ENCODE results near the gene KRT35. TPM values are rescaled to one million over a fixed set of nuclear protein-coding genes. Genes with fewer than 3 reads are reported as not detected.
"Not testable (repeated sequence)": the region's sequence is repeated elsewhere in the genome, so short reads cannot be mapped to it uniquely, and the experiment has no call there.

Gene KRT35
- total RNA-seq, 4 donors from 2014 or later, result not detected

GRCh38 chr17:41434415-41434814 is 46.5 kb downstream of the KRT35 start:
- no peak overlapping the region for H3K4me3 ChIP-seq
- H3K9me3 ChIP-seq, result no peaks in the 10 kb centered on the region
- in situ Hi-C loops (cut with MboI; ENCODE audit: low sequenced_read_pairs in 4 of 4), result no loop called here
- DNase-seq (no peak), ATAC-seq (no peak)
- intact Hi-C loops (cut with DNase I; ENCODE audit: low total_unique reads), result no loop called here
- TF ChIP-seq CTCF (IDR thresholded peaks at IDR 0.05 in 4 of 5, conservative IDR thresholded peaks at IDR 0.05 in 1 of 5) (no peak), POLR2A (IDR thresholded peaks at IDR 0.05) (no peak)
- no peaks in the 10 kb centered on the region for H3K4me1 ChIP-seq
- no peaks in the 10 kb centered on the region for H3K36me3 ChIP-seq
- no peak overlapping the region for H3K27ac ChIP-seq
- H3K27me3 ChIP-seq, result no peaks in the 10 kb centered on the region

- Histone ChIP-seq H3K4me1 (no peaks in the 10 kb centered on the region), H3K9me3 (no peaks in the 10 kb centered on the region), H3K4me3 (no peak overlapping the region), H3K27me3 (no peaks in the 10 kb centered on the region), H3K27ac (no peak overlapping the region), H3K36me3 (no peaks in the 10 kb centered on the region)
- ATAC-seq (no peak), DNase-seq (no peak)
- in situ Hi-C loops (cut with MboI; ENCODE audit: low sequenced_read_pairs in 4 of 4), result no loop called here
- TF ChIP-seq CTCF (IDR thresholded peaks at IDR 0.05 in 4 of 5, conservative IDR thresholded peaks at IDR 0.05 in 1 of 5) (no peak), POLR2A (IDR thresholded peaks at IDR 0.05) (no peak)
- intact Hi-C loops (cut with DNase I; ENCODE audit: low total_unique reads), result no loop called here
These were observed 46.9 kb downstream of the KRT35 start for GRCh38 chr17:41434005-41434404.

- Histone ChIP-seq H3K36me3 (no peaks in the 10 kb centered on the region), H3K4me1 (no peaks in the 10 kb centered on the region), H3K27ac (no peak overlapping the region), H3K27me3 (no peaks in the 10 kb centered on the region), H3K9me3 (no peaks in the 10 kb centered on the region), H3K4me3 (no peak overlapping the region)
- DNase-seq, result no peak
- ATAC-seq, result no peak
- intact Hi-C loops (cut with DNase I; ENCODE audit: low total_unique reads) (no loop called here), in situ Hi-C loops (cut with MboI; ENCODE audit: low sequenced_read_pairs in 4 of 4) (no loop called here)
- TF ChIP-seq POLR2A (IDR thresholded peaks at IDR 0.05) (no peak), CTCF (IDR thresholded peaks at IDR 0.05 in 4 of 5, conservative IDR thresholded peaks at IDR 0.05 in 1 of 5) (no peak)
These were observed 47.4 kb downstream of the KRT35 start for GRCh38 chr17:41433586-41433985.

GRCh38 chr17:41430376-41430775 is 50.6 kb downstream of the KRT35 start:
- H3K27me3 ChIP-seq; DNase-seq; H3K9me3 ChIP-seq; in situ Hi-C loops (cut with MboI; ENCODE audit: low sequenced_read_pairs in 4 of 4); H3K4me1 ChIP-seq; H3K27ac ChIP-seq; intact Hi-C loops (cut with DNase I; ENCODE audit: low total_unique reads); H3K36me3 ChIP-seq; ATAC-seq; H3K4me3 ChIP-seq: not testable (repeated sequence)

- in situ Hi-C loops (cut with MboI; ENCODE audit: low sequenced_read_pairs in 4 of 4) (no loop called here), intact Hi-C loops (cut with DNase I; ENCODE audit: low total_unique reads) (no loop called here)
- ATAC-seq (no peak), DNase-seq (no peak)
- H3K27me3 ChIP-seq, result no peaks in the 10 kb centered on the region
- no peaks in the 10 kb centered on the region for H3K4me1 ChIP-seq
- no peaks in the 10 kb centered on the region for H3K36me3 ChIP-seq
- no peaks in the 10 kb centered on the region for H3K9me3 ChIP-seq
- TF ChIP-seq POLR2A (IDR thresholded peaks at IDR 0.05) (no peak), CTCF (IDR thresholded peaks at IDR 0.05 in 4 of 5, conservative IDR thresholded peaks at IDR 0.05 in 1 of 5) (no peak)
- H3K27ac ChIP-seq, result no peak overlapping the region
- H3K4me3 ChIP-seq, result no peak overlapping the region
These were observed 51.3 kb downstream of the KRT35 start for GRCh38 chr17:41429667-41430066.

Data from gastrocnemius medialis (tissue), 4 donors.